HEK293 (cell line): ENCODE data around the gene ADAM23.

Experiments used
- CTCF ChIA-PET: fragments of 350-600 bp; formaldehyde crosslinking; extraction: SDS; loops from one replicate; lab custom pipeline; 2021; ENCODE audit warnings: antibody characterized with exemption; lab: Yijun Ruan, JAX
- POLR2A ChIA-PET: fragments of 300-600 bp; formaldehyde crosslinking; extraction: SDS; loops from one replicate; lab custom pipeline; 2020; ENCODE audit warnings: antibody characterized with exemption, inconsistent platforms; lab: Yijun Ruan, JAX
- H3K27ac ChIP-seq: fragments of 200-500 bp; sonication (Bioruptor generic); 2 replicates; pipeline ENCODE4 v1.5.1; 2014; ENCODE audit warnings: low read depth, low read length, control low read depth, inconsistent platforms; ENCODE audit errors: extremely low read depth
- H3K36me3 ChIP-seq, 2 experiments: fragments of 200-500 bp in 1 of 2; sonication (Bioruptor generic) in 1 of 2; 1 replicate in 1 of 2; 2 replicates in 1 of 2; pipeline ENCODE4 v1.5.1; 2014 to 2017; ENCODE audit warnings: inconsistent platforms in 2 of 2, low read length in 2 of 2; ENCODE audit not compliant: control insufficient read depth in 2 of 2, insufficient read depth in 1 of 2
- H3K4me1 ChIP-seq: fragments of 200-500 bp; sonication (Bioruptor generic); 2 replicates; pipeline ENCODE4 v1.5.1; 2014; ENCODE audit warnings: mild to moderate bottlenecking, low read length, inconsistent platforms; ENCODE audit not compliant: control insufficient read depth, insufficient read depth
- H3K4me3 ChIP-seq: 2 replicates; pipeline ENCODE4 v1.5.1; 2011; ENCODE audit warnings: low read depth, mild to moderate bottlenecking, control low read depth, low read length, moderate library complexity
- H3K9me3 ChIP-seq: fragments of 200-500 bp; sonication (Bioruptor generic); 2 replicates; pipeline ENCODE4 v1.5.1; 2014; ENCODE audit warnings: low read depth, low read length, inconsistent platforms; ENCODE audit not compliant: control insufficient read depth, insufficient read depth
- IKZF3 ChIP-seq: fragments of 450-650 bp; IDR thresholded peaks from 2 replicates; pipeline ENCODE4 v1.5.0; 2018; ENCODE audit warnings: missing biosample characterization, mild to moderate bottlenecking, missing genetic modification characterization, moderate library complexity
- OVOL3 ChIP-seq: fragments of 450-650 bp; formaldehyde crosslinking; IDR thresholded peaks from 2 replicates; pipeline ENCODE4 v1.5.1; 2016; ENCODE audit warnings: missing biosample characterization, missing genetic modification characterization
- RBAK ChIP-seq: fragments of 450-650 bp; formaldehyde crosslinking; IDR thresholded peaks from 2 replicates; pipeline ENCODE4 v1.5.1; 2016; ENCODE audit warnings: missing biosample characterization, missing genetic modification characterization
- ZBTB20 ChIP-seq: fragments of 450-650 bp; formaldehyde crosslinking; IDR thresholded peaks from 2 replicates; pipeline ENCODE4 v1.5.1; 2016; ENCODE audit warnings: missing biosample characterization, missing genetic modification characterization
- ZIC2 ChIP-seq: fragments of 450-650 bp; formaldehyde crosslinking; IDR thresholded peaks from 2 replicates; pipeline ENCODE4 v1.5.1; 2016; ENCODE audit warnings: missing biosample characterization, missing genetic modification characterization
- ZNF132 ChIP-seq: fragments of 450-650 bp; formaldehyde crosslinking; IDR thresholded peaks from 2 replicates; pipeline ENCODE4 v1.5.1; 2017; ENCODE audit warnings: missing biosample characterization, missing genetic modification characterization, borderline replicate concordance
- ZNF140 ChIP-seq: fragments of 450-650 bp; formaldehyde crosslinking; IDR thresholded peaks from 2 replicates; pipeline ENCODE4 v1.5.1; 2016; ENCODE audit warnings: missing biosample characterization, missing genetic modification characterization
- ZNF169 ChIP-seq: fragments of 450-650 bp; formaldehyde crosslinking; IDR thresholded peaks from 2 replicates; pipeline ENCODE4 v1.5.1; 2016; ENCODE audit warnings: missing biosample characterization, missing genetic modification characterization
- ZNF37A ChIP-seq: fragments of 450-650 bp; IDR thresholded peaks from 2 replicates; pipeline ENCODE4 v1.5.1; 2018; ENCODE audit warnings: missing biosample characterization, missing genetic modification characterization
- ZNF394 ChIP-seq: fragments of 450-650 bp; formaldehyde crosslinking; IDR thresholded peaks from 2 replicates; pipeline ENCODE4 v1.5.1; 2016; ENCODE audit warnings: missing biosample characterization, missing genetic modification characterization, mild to moderate bottlenecking, moderate library complexity, borderline replicate concordance
- ZNF510 ChIP-seq: fragments of 450-650 bp; formaldehyde crosslinking; IDR thresholded peaks from 2 replicates; pipeline ENCODE4 v1.5.1; 2018; ENCODE audit warnings: mild to moderate bottlenecking, missing genetic modification characterization, missing biosample characterization; ENCODE audit not compliant: insufficient replicate concordance
- ZNF555 ChIP-seq: fragments of 450-650 bp; formaldehyde crosslinking; conservative IDR thresholded peaks from 2 replicates; pipeline ENCODE4 v1.5.1; 2017; ENCODE audit warnings: missing biosample characterization, mild to moderate bottlenecking, missing genetic modification characterization, inconsistent platforms
- ZNF792 ChIP-seq: fragments of 450-650 bp; formaldehyde crosslinking; IDR thresholded peaks from 2 replicates; pipeline ENCODE4 v1.5.1; 2016; ENCODE audit warnings: missing biosample characterization, missing genetic modification characterization
- TF ChIP-seq, protein P1 (sequence below): fragments of 450-650 bp; formaldehyde crosslinking; conservative IDR thresholded peaks from 2 replicates; pipeline ENCODE4 v1.5.1; 2016; ENCODE audit warnings: low read depth, missing biosample characterization, missing genetic modification characterization
- TF ChIP-seq, protein P2 (sequence below): fragments of 450-650 bp; formaldehyde crosslinking; IDR thresholded peaks from 2 replicates; pipeline ENCODE4 v1.5.1; 2016; ENCODE audit warnings: missing biosample characterization, missing genetic modification characterization
- TF ChIP-seq, protein P3 (sequence below): fragments of 450-650 bp; formaldehyde crosslinking; IDR thresholded peaks from 2 replicates; pipeline ENCODE4 v1.5.1; 2017; ENCODE audit warnings: missing biosample characterization, missing genetic modification characterization
- TF ChIP-seq, protein P4 (sequence below): fragments of 450-650 bp; formaldehyde crosslinking; IDR thresholded peaks from 2 replicates; pipeline ENCODE4 v1.5.1; 2016; ENCODE audit warnings: missing biosample characterization, missing genetic modification characterization
- TF ChIP-seq, protein P5 (sequence below): fragments of 450-650 bp; formaldehyde crosslinking; IDR thresholded peaks from 2 replicates; pipeline ENCODE4 v1.5.1; 2016; ENCODE audit warnings: missing biosample characterization, missing genetic modification characterization
- TF ChIP-seq, protein P6 (sequence below): fragments of 450-650 bp; formaldehyde crosslinking; IDR thresholded peaks from 2 replicates; pipeline ENCODE4 v1.5.1; 2016; ENCODE audit warnings: missing biosample characterization, missing genetic modification characterization

ADAM23 gene

DNA sequence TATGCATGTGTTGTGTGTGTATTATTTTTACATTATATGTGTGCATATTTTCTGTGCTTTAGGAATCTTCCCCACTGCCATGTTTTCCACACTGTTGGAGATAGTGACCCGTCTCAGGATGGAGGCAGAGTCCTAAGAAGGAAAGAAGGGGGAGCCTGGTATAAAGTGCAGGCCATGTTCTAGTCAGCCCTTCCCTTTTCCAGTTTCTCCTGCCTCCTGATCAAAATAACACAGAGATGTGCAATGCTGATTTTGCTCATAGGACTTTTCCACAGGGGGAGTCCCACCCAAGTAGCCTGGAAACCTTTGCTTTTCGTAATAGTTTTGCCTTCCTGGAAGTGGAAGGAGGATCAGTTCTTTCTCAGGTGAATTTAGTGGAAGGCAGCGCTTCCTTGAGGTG, 126.1 kb downstream of the ADAM23 start (continued):
- TF ChIP-seq, protein P1, sequence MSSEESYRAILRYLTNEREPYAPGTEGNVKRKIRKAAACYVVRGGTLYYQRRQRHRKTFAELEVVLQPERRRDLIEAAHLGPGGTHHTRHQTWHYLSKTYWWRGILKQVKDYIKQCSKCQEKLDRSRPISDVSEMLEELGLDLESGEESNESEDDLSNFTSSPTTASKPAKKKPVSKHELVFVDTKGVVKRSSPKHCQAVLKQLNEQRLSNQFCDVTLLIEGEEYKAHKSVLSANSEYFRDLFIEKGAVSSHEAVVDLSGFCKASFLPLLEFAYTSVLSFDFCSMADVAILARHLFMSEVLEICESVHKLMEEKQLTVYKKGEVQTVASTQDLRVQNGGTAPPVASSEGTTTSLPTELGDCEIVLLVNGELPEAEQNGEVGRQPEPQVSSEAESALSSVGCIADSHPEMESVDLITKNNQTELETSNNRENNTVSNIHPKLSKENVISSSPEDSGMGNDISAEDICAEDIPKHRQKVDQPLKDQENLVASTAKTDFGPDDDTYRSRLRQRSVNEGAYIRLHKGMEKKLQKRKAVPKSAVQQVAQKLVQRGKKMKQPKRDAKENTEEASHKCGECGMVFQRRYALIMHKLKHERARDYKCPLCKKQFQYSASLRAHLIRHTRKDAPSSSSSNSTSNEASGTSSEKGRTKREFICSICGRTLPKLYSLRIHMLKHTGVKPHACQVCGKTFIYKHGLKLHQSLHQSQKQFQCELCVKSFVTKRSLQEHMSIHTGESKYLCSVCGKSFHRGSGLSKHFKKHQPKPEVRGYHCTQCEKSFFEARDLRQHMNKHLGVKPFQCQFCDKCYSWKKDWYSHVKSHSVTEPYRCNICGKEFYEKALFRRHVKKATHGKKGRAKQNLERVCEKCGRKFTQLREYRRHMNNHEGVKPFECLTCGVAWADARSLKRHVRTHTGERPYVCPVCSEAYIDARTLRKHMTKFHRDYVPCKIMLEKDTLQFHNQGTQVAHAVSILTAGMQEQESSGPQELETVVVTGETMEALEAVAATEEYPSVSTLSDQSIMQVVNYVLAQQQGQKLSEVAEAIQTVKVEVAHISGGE = no peak
- TF ChIP-seq, protein P2, sequence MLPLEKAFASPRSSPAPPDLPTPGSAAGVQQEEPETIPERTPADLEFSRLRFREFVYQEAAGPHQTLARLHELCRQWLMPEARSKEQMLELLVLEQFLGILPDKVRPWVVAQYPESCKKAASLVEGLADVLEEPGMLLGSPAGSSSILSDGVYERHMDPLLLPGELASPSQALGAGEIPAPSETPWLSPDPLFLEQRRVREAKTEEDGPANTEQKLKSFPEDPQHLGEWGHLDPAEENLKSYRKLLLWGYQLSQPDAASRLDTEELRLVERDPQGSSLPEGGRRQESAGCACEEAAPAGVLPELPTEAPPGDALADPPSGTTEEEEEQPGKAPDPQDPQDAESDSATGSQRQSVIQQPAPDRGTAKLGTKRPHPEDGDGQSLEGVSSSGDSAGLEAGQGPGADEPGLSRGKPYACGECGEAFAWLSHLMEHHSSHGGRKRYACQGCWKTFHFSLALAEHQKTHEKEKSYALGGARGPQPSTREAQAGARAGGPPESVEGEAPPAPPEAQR (tag by site-specific recombination) = no peak
- TF ChIP-seq, protein P3, sequence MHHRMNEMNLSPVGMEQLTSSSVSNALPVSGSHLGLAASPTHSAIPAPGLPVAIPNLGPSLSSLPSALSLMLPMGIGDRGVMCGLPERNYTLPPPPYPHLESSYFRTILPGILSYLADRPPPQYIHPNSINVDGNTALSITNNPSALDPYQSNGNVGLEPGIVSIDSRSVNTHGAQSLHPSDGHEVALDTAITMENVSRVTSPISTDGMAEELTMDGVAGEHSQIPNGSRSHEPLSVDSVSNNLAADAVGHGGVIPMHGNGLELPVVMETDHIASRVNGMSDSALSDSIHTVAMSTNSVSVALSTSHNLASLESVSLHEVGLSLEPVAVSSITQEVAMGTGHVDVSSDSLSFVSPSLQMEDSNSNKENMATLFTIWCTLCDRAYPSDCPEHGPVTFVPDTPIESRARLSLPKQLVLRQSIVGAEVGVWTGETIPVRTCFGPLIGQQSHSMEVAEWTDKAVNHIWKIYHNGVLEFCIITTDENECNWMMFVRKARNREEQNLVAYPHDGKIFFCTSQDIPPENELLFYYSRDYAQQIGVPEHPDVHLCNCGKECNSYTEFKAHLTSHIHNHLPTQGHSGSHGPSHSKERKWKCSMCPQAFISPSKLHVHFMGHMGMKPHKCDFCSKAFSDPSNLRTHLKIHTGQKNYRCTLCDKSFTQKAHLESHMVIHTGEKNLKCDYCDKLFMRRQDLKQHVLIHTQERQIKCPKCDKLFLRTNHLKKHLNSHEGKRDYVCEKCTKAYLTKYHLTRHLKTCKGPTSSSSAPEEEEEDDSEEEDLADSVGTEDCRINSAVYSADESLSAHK (tag by site-specific recombination) = no peak

DNA sequence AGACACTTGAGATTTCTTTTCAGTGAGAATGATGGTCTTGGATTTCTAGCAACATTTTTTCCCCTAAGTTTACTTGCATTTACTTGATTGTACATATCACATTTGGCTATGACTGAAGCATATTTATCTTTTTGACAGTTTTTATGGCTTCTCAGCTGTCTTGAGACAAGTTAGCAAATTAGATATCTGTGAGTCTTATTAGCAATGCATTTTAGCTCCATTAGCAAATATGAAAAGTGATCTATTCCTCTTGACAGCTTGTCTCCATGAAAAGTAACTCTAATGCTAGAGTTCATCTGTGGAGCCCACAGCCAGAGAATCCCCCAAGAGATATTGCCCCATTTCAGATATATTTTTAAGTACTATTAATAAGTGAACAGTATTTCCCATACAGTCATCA, 126.9 kb downstream of the ADAM23 start:
- POLR2A ChIA-PET = no interaction called here
- CTCF ChIA-PET = no interaction called here
- Histone ChIP-seq H3K27ac (no peak overlapping the region), H3K4me1 (no peaks in the 10 kb centered on the region), H3K4me3 (no peak overlapping the region), H3K36me3 (peaks cover 0 to 7% of the 10 kb centered on the region in 2 experiments; a peak in 1 of 3 replicates), H3K9me3 (no peaks in the 10 kb centered on the region)
- no peak for TF ChIP-seq OVOL3 (tag by site-specific recombination)
- no peak for TF ChIP-seq IKZF3
- no peak for TF ChIP-seq ZNF140 (tag by site-specific recombination)
- TF ChIP-seq, protein P4, sequence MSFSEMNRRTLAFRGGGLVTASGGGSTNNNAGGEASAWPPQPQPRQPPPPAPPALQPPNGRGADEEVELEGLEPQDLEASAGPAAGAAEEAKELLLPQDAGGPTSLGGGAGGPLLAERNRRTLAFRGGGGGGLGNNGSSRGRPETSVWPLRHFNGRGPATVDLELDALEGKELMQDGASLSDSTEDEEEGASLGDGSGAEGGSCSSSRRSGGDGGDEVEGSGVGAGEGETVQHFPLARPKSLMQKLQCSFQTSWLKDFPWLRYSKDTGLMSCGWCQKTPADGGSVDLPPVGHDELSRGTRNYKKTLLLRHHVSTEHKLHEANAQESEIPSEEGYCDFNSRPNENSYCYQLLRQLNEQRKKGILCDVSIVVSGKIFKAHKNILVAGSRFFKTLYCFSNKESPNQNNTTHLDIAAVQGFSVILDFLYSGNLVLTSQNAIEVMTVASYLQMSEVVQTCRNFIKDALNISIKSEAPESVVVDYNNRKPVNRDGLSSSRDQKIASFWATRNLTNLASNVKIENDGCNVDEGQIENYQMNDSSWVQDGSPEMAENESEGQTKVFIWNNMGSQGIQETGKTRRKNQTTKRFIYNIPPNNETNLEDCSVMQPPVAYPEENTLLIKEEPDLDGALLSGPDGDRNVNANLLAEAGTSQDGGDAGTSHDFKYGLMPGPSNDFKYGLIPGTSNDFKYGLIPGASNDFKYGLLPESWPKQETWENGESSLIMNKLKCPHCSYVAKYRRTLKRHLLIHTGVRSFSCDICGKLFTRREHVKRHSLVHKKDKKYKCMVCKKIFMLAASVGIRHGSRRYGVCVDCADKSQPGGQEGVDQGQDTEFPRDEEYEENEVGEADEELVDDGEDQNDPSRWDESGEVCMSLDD = no peak
- TF ChIP-seq, protein P5, sequence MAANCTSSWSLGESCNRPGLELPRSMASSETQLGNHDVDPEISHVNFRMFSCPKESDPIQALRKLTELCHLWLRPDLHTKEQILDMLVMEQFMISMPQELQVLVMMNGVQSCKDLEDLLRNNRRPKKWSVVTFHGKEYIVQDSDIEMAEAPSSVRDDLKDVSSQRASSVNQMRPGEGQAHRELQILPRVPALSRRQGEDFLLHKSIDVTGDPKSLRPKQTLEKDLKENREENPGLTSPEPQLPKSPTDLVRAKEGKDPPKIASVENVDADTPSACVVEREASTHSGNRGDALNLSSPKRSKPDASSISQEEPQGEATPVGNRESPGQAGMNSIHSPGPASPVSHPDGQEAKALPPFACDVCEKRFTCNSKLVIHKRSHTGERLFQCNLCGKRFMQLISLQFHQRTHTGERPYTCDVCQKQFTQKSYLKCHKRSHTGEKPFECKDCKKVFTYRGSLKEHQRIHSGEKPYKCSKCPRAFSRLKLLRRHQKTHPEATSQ (tag by site-specific recombination) = no peak
- no peak for TF ChIP-seq ZNF169 (tag by site-specific recombination)
- TF ChIP-seq, protein P1 = no peak
- TF ChIP-seq, protein P6, sequence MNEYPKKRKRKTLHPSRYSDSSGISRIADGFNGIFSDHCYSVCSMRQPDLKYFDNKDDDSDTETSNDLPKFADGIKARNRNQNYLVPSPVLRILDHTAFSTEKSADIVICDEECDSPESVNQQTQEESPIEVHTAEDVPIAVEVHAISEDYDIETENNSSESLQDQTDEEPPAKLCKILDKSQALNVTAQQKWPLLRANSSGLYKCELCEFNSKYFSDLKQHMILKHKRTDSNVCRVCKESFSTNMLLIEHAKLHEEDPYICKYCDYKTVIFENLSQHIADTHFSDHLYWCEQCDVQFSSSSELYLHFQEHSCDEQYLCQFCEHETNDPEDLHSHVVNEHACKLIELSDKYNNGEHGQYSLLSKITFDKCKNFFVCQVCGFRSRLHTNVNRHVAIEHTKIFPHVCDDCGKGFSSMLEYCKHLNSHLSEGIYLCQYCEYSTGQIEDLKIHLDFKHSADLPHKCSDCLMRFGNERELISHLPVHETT (tag by site-specific recombination) = no peak
- no peak for TF ChIP-seq ZNF555
- no peak for TF ChIP-seq ZIC2 (tag by site-specific recombination)
- no peak for TF ChIP-seq ZNF132 (tag by site-specific recombination)
- no peak for TF ChIP-seq ZNF792 (tag by site-specific recombination)
- TF ChIP-seq ZNF37A = no peak
- no peak for TF ChIP-seq ZNF510 (tag by site-specific recombination)
- TF ChIP-seq ZNF394 (tag by site-specific recombination) = no peak
- no peak for TF ChIP-seq ZBTB20
- no peak for TF ChIP-seq RBAK (tag by site-specific recombination)
